GM11168 (cell line): ENCODE measurements around the gene SEZ6.

ENCODE experiments used
- in situ Hi-C: fragments of 300-500 bp; cut with MboI; formaldehyde crosslinking; loops from one replicate; pipeline ENCODE4 v1.12.0; 2022; ENCODE audit warnings: low sequenced_read_pairs; ENCODE audit not compliant: unreplicated experiment

SEZ6 gene

DNA sequence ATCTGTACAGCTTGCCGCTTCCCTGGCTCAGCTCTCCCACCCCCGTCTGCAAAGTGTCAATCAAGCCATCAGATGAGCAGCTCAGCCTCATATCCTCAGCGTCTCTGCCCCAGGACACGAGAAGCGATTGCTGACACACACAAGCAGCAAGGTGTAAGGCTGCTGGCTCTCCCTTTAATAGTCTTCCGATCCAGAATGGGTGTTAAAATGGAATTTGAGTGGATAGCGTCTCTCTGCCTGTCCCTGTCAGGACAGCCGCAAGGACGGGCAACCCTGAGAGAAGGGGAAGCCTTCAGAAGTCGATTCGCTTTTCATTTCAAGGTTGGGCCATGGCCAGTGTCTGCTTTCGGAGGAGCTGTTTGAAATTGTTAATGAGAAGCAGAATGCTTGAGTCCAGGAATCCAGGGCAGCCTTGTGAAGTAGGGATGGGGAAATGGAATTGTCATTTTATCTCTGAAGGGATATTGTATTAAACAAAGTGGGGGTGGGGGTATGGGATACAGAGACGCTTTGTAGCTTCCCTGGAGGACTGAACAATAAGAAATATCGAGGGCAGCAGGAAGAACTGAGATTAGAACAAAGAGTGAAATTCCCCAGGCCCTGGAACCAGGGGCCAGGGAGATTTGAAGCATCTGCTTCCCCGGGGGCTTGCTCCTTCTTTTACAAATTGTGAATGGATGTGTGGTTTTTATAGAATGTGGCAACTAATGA is 32.4 kb upstream of the SEZ6 start:
- in situ Hi-C loops: no loop called here

DNA sequence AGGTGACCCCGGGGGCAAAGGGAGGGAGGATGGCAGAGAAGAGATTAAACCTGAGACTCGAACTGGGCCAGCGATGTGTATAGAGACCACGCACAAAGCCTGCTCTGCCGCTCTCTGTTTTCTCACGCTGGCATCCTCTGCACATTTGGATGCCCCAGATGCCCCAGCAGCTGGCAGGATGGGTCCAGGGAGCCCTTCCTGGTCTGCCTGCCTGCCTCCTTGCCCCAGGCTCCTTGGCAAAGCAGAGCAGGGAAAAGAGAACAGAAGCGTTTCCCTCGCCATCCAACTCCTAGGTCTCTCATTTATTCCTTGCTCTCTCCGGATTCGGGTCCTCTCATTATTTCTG is 31.9 kb upstream of the SEZ6 start:
- in situ Hi-C loops: no loop called here

DNA sequence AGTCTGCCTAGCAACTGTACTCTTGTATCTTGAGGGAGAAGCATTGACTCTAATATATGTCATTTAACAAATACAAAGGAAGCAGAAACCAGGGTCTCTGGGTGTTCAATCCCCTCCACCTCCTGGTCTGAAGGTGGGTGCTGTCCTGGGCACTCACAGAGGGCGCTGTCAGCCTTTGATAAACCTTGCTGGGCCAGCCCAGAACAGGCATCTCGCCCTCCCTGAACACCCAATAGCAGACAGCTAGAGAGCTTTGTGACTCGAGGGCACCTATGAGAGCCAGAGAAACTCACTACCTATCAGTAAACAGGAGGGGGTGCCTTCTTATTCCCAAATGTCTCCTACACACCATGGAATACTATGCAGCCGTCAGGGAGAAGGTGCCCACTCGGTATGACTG is 30.8 kb upstream of the SEZ6 start:
- in situ Hi-C loops: no loop called here

- in situ Hi-C loops: no loop called here
Measured at GRCh38 chr17:29034510-29034909, 28.7 kb upstream of the SEZ6 start.

DNA sequence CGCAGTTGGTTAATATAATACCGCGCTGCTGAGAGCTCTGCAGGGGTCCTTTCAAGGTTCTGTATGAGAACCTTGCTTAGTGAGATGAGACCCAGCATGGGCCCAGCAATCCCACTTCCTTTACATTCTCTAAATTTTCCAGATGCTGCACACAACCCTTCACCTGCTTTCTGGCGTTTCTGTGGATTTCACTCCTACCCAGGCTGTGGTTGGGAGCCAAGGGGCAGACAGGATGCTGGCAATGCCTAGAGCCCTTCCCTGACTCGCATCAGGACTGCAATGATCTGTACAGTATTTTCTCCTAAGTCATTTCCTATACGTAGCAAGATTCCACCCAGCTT is 27.0 kb upstream of the SEZ6 start:
- in situ Hi-C loops: no loop called here

- in situ Hi-C loops: no loop called here
Measured at GRCh38 chr17:29032013-29032856, 26.4 kb upstream of the SEZ6 start.

DNA sequence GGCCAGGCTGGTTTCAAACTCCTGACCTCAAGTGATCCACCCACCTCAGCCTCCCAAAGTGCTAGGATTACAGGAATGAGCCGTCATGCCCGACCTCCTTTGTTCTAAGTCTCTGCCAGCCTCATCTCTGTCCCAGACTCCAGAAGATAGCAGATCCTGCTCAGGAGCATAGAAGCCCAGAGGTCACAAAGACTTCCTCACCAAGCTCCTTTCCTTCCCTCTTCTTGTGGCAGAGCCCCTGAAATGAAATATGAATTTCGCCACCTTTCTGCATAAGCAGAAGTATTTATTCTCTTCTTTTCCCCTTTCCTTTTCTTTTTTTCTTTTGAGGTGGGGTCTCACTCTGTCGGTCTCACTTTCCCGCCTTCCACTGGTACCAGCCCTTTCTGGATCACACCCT is 25.7 kb upstream of the SEZ6 start:
- in situ Hi-C loops: no loop called here

DNA sequence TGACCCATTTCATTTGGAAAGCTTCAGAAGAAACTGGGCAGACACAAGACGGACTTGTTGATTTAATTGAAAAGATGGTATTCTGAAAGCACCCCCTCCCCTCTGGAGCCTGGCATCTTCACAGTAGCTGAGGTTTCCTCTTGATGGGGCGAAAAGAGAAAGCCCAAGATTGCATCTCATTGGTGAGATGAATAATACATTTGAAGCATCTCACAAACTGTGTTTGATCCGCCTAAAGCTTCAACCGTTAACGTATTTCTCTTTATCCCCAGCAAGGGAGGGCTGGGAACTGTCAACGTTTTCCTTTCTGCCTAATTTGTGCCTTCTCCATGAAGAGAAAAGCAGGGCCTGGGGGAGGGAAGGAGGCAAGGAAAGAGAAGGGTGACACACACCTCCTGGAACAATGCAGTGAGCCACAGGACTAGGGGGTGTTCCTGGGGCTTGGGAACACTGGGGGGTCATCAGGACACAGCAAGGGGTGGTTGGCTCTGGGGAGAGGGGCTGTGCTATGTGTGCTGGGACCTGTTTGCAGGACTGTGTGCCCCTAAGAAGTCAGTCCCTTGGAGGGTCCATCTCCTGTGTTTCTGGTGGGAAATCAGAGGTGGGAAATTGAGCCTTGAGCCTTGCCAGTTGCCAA is 18.6 kb upstream of the SEZ6 start:
- in situ Hi-C loops: no loop called here

- in situ Hi-C loops: no loop called here
Measured at GRCh38 chr17:29022074-29022473, 16.2 kb upstream of the SEZ6 start.

- in situ Hi-C loops: no loop called here
Measured at GRCh38 chr17:29021226-29021625, 15.4 kb upstream of the SEZ6 start.

DNA sequence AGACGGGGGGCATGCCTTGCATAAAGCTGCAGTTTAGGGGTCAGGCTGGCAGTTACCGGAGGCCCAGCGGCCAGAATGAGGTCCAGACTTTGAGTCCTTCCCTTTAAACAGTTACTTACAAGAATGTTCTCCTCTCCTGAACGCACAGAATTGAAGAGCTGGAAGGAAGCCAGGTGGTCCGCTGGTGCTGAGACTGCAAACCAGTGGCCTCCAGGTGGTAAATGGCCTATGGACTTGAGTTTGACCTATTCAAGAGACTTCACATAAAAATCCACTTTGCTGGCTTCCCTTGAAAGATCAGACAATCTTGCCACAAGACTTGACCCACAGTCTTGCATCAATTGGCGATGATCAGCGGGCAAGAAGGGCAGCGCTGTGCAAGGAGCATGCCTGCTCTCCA is 14.7 kb upstream of the SEZ6 start:
- in situ Hi-C loops: no loop called here

DNA sequence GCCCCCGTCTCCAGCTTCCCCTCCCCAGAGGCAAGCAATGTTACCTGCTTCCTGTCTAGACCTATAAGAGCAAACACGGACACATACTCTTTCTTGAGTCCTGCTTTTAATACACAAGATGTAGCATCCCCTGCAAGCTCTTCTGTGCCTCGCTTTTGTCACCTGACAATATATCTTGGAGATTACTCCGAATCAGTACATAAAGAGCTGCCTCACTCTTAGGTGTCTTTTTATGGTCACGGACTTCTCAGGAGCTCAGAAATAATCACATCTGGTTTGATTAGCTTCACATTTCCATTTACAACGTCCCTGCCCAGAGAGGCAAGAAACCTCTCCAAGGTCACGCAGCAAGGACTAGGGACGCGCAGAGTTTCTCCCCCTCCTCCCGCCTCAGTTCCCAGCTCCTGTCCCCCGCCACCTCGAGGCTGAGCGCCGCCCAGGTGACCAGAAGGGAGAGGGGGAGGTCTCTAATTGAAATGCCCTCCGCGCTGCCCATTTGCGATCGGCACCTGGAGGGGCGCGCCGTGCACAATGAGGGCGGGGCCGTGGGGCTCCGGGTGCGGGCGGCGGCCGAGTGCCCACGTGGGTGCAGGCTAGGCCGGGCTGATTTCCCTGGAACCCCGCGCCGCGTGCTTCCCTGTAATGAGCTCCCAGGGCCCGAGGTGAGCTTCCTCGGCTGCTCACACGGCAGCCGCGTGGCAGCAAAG is 13.8 kb upstream of the SEZ6 start:
- in situ Hi-C loops: no loop called here

DNA sequence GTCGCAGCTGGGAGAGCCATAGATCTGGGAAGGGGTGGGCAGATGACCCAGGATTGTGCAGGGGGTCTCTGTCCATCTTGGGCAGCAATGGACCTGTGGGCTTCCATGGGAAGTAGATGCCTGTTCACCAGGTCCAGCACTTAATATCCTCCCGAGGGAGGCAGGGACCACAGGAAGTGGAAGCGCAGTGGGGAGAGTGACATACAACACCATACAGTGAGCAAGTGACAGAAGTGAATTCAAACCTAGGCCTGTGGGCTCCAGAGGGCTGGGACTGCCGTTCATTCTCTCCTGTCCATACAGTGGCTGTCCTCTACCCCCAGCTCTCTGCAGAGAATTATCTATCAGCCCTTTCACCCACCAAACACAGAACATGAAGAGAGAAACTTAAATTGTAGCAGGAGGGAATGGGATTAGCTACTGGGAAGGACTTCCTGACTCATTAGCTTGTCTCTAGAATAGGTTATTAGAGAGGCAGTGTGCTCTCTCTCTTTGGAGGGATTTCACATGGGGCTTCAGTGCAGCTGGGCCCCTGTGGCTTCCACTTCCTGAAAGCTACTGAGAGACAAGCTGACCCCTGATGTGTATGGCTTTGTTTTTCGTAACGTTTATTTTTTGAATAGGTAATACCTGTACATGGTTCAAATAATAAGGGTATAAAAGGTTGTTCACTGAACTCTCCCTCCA is 13.1 kb upstream of the SEZ6 start:
- in situ Hi-C loops: no loop called here

- in situ Hi-C loops: no loop called here
Measured at GRCh38 chr17:29016345-29017210, 10.7 kb upstream of the SEZ6 start.

- in situ Hi-C loops: no loop called here
Measured at GRCh38 chr17:29014716-29015115, 8.9 kb upstream of the SEZ6 start.

GRCh38 chr17:29012535-29012934 is 6.7 kb upstream of the SEZ6 start:
- in situ Hi-C loops: no loop called here

DNA sequence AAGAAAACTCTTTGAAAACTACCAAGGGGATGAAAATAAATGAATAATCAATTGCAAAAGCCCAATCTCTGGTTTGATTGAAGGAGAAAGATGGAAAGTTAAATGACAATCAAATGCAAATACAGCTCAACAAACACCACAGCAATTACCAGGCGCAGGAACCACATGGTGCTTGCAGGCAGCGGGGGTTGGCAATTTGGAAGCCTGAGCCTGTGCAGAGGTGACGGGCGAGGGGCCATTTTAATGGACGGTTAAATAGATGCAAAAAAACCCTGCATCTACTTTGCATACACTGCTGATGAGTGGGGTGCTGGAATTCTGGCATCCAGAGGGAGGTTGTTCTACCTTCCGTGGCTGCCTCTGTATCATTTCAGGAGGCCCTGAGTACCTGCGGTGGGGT is 4.8 kb upstream of the SEZ6 start:
- in situ Hi-C loops: no loop called here

DNA sequence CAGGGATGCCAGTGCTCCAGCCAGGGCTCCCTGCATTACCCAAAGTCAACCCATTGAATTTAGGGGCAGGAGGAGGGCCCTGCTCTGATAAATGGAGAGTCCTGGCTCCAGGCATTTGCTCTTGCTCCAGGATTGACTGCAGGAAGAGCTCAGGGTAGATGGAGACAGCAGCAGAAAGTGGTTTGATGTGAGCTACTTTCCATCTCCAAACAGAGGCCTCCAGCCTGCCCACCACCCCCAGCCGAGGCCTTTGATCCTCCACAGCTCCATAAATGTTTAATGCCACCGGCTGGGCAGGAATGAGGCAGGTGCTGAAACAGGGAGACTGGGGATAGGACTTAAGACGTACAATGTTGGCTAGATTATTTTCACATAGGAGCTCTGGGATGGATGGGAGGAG is 4.3 kb upstream of the SEZ6 start:
- in situ Hi-C loops: no loop called here

DNA sequence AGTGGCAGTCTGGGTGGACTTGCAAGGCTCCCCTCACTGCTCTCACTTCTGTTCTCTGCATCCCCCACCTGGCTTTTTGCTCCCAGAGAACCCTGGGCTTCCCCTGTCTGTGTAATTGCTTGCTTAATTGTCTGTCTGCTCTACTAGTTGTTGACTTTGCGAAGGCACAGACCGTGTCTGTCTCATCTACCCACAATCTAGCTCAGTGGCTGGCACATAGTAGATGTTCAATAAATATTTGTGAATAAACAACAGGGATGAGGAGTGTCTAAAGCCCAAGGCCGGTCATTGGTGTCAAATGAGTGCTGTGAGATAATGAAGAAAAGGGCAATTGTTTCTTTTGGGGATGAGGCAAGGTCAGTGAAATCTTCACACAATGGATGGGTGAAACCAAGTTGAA is 2.8 kb upstream of the SEZ6 start:
- in situ Hi-C loops: no loop called here
